AG09309 (cell line): ENCODE data around the gene ASIP.
"Not testable (repeated sequence)": the region's sequence is repeated elsewhere in the genome, so short reads cannot be mapped to it uniquely, and the experiment has no call there.

ENCODE experiments used
- DNase-seq: peaks from one replicate; pipeline ENCODE4 v3.0.0-alpha.2; 2010; ENCODE audit warnings: low read depth
- H3K4me3 ChIP-seq: 2 replicates; pipeline ENCODE4 v1.5.1; 2011; ENCODE audit warnings: mild to moderate bottlenecking, low read depth, low read length, moderate library complexity; ENCODE audit not compliant: control insufficient read depth
- TF ChIP-seq, protein P1 (sequence below): IDR thresholded peaks from 2 replicates; pipeline ENCODE4 v1.5.1; 2011; ENCODE audit warnings: mild to moderate bottlenecking, low read depth, low read length, inconsistent platforms; ENCODE audit not compliant: insufficient read depth, control insufficient read depth; ENCODE audit errors: missing control alignments

Gene ASIP

DNA sequence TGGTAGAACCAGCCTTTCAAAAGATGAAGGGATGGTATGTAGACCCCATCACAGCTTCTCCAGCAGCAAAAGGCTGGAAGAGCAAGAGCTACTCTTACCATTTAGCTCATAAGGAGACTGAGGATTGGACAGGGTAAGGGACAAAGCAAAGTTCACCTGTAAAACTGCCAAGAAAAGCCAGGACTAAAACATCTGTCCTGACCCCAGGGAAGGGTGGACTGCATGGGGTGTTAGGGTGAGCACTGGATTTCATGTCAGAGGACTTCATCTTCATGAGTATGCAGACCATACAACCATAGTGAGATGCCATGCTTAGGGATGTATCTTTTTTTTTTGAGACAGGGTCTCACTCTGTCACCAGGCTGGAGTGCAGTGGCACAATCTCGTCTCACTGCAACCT lies 42.6 kb downstream of the ASIP start:
- H3K4me3 ChIP-seq: no peak overlapping the region
- DNase-seq: no peak
- TF ChIP-seq, protein P1, sequence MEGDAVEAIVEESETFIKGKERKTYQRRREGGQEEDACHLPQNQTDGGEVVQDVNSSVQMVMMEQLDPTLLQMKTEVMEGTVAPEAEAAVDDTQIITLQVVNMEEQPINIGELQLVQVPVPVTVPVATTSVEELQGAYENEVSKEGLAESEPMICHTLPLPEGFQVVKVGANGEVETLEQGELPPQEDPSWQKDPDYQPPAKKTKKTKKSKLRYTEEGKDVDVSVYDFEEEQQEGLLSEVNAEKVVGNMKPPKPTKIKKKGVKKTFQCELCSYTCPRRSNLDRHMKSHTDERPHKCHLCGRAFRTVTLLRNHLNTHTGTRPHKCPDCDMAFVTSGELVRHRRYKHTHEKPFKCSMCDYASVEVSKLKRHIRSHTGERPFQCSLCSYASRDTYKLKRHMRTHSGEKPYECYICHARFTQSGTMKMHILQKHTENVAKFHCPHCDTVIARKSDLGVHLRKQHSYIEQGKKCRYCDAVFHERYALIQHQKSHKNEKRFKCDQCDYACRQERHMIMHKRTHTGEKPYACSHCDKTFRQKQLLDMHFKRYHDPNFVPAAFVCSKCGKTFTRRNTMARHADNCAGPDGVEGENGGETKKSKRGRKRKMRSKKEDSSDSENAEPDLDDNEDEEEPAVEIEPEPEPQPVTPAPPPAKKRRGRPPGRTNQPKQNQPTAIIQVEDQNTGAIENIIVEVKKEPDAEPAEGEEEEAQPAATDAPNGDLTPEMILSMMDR: no peak

DNA sequence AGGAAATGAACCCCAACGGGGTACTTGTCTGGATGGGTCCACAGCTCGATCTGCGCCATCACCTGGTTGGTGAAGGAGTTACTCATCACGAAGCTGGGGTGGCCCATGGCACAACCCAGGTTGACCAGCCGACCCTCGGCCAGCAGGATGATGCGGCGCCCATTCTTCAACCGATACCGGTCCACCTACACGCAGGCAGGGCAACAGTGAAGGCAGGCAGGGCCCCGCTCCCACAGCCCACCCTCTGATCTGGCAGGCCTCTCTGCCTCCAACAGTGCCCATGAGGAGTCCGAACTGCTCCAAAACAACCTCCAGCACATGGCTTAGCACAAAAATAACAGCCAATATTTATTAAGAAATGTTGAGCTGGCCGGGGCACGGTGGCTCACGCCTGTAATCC lies 44.2 kb downstream of the ASIP start:
- TF ChIP-seq, protein P1: no peak
- no peak overlapping the region for H3K4me3 ChIP-seq
- no peak for DNase-seq

DNA sequence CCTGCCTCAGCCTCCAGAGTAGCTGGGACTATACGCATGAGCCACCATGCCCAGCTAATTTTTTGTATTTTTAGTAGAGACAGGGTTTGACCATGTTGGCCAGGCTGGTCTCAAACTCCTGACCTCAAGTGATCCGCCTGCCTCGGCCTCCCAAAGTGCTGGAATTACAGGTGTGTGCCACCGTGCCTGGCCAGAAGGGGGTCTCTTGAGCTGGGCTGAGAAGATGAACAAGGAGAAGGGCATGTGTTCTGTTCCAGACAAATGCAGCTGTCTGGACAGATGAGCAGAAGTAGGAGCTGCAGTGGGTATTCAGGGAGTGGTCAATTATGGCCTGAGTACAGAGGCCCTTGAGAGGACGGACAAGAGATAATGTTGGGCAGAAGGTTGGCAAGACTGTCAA lies 46.3 kb downstream of the ASIP start:
- not testable (repeated sequence) for H3K4me3 ChIP-seq, DNase-seq

DNA sequence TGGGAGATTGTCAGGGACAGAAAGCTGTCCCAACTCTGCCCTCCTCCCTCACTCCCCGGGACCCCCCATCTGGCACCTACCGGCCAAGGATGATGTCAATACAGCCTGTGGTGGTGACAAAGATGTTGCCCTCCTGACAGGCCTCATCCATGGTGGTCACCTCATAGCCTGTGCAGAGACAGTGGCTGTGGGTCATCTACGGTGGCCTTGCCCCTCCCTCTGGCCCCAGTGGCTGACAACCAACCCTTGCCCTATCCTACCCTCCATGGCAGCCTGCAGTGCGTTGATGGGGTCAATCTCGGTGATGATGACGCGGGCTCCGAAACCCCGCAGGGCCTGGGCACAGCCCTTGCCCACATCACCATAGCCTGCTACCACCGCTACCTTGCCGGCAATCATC lies 49.2 kb downstream of the ASIP start:
- no peak overlapping the region for H3K4me3 ChIP-seq
- DNase-seq: no peak
- TF ChIP-seq, protein P1: no peak

DNA sequence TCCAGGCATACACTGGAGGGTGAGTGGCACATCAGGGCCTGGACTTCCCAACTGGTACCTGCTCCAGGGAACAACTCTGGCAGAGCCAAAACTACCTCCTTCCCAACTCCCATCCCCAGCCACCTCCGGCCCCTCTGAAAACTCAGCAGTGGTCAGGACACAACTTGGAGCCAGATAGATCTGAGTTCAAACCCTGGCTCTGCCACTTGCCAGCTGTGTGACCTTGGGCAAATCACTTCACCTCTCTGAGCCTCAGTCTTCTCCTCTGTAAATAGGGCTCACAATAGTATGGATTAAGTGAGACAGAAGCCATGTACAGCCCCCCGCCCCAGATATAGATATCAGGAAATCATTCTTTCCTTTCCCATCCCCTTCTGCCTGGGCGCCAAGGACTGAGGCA lies 51.3 kb downstream of the ASIP start:
- no peak overlapping the region for H3K4me3 ChIP-seq
- no peak for DNase-seq
- TF ChIP-seq, protein P1: no peak

DNA sequence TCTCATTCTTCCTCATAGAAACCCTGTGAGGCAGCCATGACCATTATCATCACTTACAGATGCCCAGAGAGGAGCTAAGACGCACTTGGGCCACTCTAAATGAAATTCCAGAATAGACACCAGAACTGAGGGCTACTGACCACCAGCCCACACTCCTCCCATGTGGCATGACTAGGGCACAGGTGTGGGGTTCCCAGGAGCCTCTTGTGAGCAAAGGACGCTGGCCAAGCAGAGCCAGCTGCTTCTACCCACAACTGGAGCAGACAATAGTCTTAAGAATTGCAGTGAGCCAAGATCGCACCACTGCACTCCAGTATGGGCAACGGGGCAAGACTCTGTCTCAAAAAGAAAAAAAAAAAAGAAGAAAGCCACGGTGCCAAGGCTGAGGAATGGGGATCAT lies 51.9 kb downstream of the ASIP start:
- DNase-seq: no peak
- TF ChIP-seq, protein P1: no peak

DNA sequence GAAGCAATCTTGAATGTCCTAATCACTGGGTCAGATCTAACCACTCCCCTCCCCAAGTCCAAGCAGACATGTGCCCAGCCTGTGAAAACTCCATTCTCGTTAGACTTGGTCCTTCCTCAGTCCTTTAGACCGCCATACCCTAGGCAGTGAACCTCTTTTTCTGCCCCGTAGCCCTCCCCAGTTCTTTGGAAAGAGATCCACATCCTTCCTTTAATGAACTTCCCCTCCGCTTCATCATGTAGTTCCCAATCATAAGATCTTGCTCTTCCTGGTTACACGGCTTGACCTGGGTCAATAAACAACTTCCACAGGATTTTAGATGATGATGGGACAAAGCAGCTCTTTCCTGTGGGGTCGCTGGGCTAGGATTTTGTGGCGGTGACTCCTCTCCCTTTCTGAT lies 52.4 kb downstream of the ASIP start:
- TF ChIP-seq, protein P1: no peak
- no peak overlapping the region for H3K4me3 ChIP-seq
- no peak for DNase-seq

More for the DNA sequence above, 51.9 kb downstream of the ASIP start:
- no peak overlapping the region for H3K4me3 ChIP-seq
